Activated B cell treated with CpG ODN at 0.5 μM for 24 hours (primary cell): ENCODE data around the gene BPIFA1. TPM values are rescaled to one million over a fixed set of nuclear protein-coding genes. Genes with fewer than 3 reads are reported as not detected.

Experiments used
- ATAC-seq: fragments of 200-7000 bp; cut with Tn5 transposase; one replicate; pipeline ENCODE4 v1.10.0; 2021; ENCODE audit warnings: low read depth, mild to moderate bottlenecking, moderate library complexity
- CTCF ChIA-PET: fragments of 350-600 bp; sonication (Branson Sonifier 250); formaldehyde crosslinking; loops from one replicate; lab custom pipeline; 2021; ENCODE audit warnings: antibody characterized with exemption; lab: Charles Lee
- POLR2A ChIA-PET: fragments of 350-600 bp; sonication (Branson Sonifier 250); formaldehyde crosslinking; loops from one replicate; lab custom pipeline; 2021; ENCODE audit warnings: antibody characterized with exemption; lab: Charles Lee
- DNase-seq: peaks from one replicate; pipeline ENCODE4 v3.0.0; 2022
- H3K27ac Mint-ChIP-seq: one replicate; pipeline ENCODE4 v1.8.0; 2020; ENCODE audit warnings: mixed read lengths
- H3K27me3 Mint-ChIP-seq: one replicate; pipeline ENCODE4 v1.8.0; 2021; ENCODE audit warnings: mixed read lengths
- H3K36me3 Mint-ChIP-seq: one replicate; pipeline ENCODE4 v1.8.0; 2021; ENCODE audit warnings: low read depth, mixed read lengths
- H3K4me1 Mint-ChIP-seq: one replicate; pipeline ENCODE4 v1.8.0; 2021; ENCODE audit warnings: mixed read lengths
- H3K4me3 Mint-ChIP-seq: one replicate; pipeline ENCODE4 v1.8.0; 2020; ENCODE audit warnings: mild to moderate bottlenecking, mixed read lengths
- H3K9me3 Mint-ChIP-seq: one replicate; pipeline ENCODE4 v1.8.0; 2020; ENCODE audit warnings: mixed read lengths
- intact Hi-C: fragments of 100-400 bp; cut with micrococcal nuclease; formaldehyde crosslinking; loops from one replicate; pipeline ENCODE4 v1.15.1; 2024
- total RNA-seq: library from RNA; stranded (reverse); gene quantifications from 2 replicates; pipeline ENCODE4 v1.2.3, GENCODE V29; 2022
- TF ChIP-seq, protein P1 (sequence below): fragments of 200-600 bp; IDR thresholded peaks from one replicate; pipeline ENCODE4 v1.8.0; 2022; ENCODE audit warnings: antibody characterized with exemption, mild to moderate bottlenecking

The BPIFA1 gene
- total RNA-seq, 1 donor from 2014 or later, result not detected

DNA sequence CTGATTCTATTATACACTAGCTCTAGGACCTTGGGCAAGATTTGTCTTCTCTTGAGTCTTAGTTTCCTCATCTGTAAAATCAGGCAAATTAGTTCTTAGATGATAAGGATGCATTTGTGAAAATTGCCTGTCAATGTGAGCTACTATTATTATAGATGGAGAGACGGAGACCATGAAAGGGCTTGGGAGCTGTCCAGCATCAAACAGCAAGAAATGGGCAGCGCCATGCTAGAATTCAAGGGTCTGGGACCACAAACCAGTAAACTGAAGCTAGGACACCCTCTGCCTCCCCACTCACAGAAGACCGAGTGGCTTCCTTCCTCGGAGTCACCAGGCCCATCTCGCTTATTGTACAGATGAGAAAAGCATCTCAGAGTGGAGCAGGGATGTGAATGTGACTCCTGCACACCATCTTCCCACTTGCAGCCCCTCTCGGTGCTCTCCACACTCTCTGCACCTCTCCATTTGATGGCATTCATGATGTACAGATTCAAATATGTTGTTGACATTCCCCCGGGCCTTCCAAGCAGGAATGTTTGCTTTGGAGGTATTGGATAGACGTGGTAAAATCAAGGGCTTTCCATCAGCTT, 42.8 kb upstream of the BPIFA1 start:
- intact Hi-C loops, result no loop called here
- POLR2A ChIA-PET, result no interaction called here
- CTCF ChIA-PET, result no interaction called here
- Mint-ChIP-seq H3K27ac (no peak overlapping the region), H3K4me3 (no peak overlapping the region), H3K27me3 (peaks cover 20% of the 10 kb centered on the region), H3K4me1 (no peaks in the 10 kb centered on the region), H3K36me3 (no peaks in the 10 kb centered on the region), H3K9me3 (no peaks in the 10 kb centered on the region)
- TF ChIP-seq, protein P1, sequence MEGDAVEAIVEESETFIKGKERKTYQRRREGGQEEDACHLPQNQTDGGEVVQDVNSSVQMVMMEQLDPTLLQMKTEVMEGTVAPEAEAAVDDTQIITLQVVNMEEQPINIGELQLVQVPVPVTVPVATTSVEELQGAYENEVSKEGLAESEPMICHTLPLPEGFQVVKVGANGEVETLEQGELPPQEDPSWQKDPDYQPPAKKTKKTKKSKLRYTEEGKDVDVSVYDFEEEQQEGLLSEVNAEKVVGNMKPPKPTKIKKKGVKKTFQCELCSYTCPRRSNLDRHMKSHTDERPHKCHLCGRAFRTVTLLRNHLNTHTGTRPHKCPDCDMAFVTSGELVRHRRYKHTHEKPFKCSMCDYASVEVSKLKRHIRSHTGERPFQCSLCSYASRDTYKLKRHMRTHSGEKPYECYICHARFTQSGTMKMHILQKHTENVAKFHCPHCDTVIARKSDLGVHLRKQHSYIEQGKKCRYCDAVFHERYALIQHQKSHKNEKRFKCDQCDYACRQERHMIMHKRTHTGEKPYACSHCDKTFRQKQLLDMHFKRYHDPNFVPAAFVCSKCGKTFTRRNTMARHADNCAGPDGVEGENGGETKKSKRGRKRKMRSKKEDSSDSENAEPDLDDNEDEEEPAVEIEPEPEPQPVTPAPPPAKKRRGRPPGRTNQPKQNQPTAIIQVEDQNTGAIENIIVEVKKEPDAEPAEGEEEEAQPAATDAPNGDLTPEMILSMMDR, result no peak
- DNase-seq, result no peak
- ATAC-seq, result no peak

- ChIA-PET CTCF (no interaction called here), POLR2A (no interaction called here)
- H3K36me3 Mint-ChIP-seq, result no peaks in the 10 kb centered on the region
- H3K27me3 Mint-ChIP-seq, result peaks cover 12% of the 10 kb centered on the region
- no peaks in the 10 kb centered on the region for H3K9me3 Mint-ChIP-seq
- no peaks in the 10 kb centered on the region for H3K4me1 Mint-ChIP-seq
- no peak overlapping the region for H3K27ac Mint-ChIP-seq
- TF ChIP-seq, protein P1, result no peak
- H3K4me3 Mint-ChIP-seq, result no peak overlapping the region
- intact Hi-C loops, result no loop called here
- DNase-seq (no peak), ATAC-seq (no peak)
These were observed 36.8 kb upstream of the BPIFA1 start for GRCh38 chr20:33199026-33199425.

GRCh38 chr20:33202451-33202850, 33.3 kb upstream of the BPIFA1 start:
- no peaks in the 10 kb centered on the region for H3K9me3 Mint-ChIP-seq
- intact Hi-C loops, result no loop called here
- POLR2A ChIA-PET, result no interaction called here
- H3K27ac Mint-ChIP-seq, result no peak overlapping the region
- TF ChIP-seq, protein P1, result no peak
- no peaks in the 10 kb centered on the region for H3K4me1 Mint-ChIP-seq
- ATAC-seq (no peak), DNase-seq (no peak)
- peaks cover 11% of the 10 kb centered on the region for H3K27me3 Mint-ChIP-seq
- no peaks in the 10 kb centered on the region for H3K36me3 Mint-ChIP-seq
- CTCF ChIA-PET, result no interaction called here
- H3K4me3 Mint-ChIP-seq, result no peak overlapping the region

DNA sequence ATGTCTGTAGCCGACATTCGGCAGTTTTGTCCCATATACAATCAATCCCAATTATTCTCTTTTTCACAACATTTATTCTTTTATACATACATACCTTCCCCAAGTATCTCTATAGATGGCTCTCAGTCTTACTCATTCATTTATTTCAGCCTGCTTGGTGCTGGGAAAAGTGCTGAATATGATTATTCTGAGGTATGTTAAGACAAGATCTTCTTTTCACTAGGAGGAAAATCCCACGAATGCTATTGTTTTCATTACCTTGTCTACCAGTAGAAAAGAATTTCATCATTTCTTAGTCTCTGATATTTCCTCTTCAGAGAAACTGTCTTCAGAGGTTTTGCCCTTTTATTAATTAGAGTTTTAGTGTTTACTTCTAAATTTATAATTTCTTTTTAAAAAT, 32.4 kb upstream of the BPIFA1 start:
- DNase-seq (no peak), ATAC-seq (no peak)
- Mint-ChIP-seq H3K27me3 (peaks cover 11% of the 10 kb centered on the region), H3K4me1 (no peaks in the 10 kb centered on the region), H3K9me3 (no peaks in the 10 kb centered on the region), H3K27ac (no peak overlapping the region), H3K36me3 (no peaks in the 10 kb centered on the region), H3K4me3 (no peak overlapping the region)
- ChIA-PET CTCF (no interaction called here), POLR2A (no interaction called here)
- TF ChIP-seq, protein P1, result no peak
- intact Hi-C loops, result no loop called here

- Mint-ChIP-seq H3K4me3 (no peak overlapping the region), H3K9me3 (no peaks in the 10 kb centered on the region), H3K27me3 (peaks cover 39% of the 10 kb centered on the region), H3K36me3 (no peaks in the 10 kb centered on the region), H3K27ac (no peak overlapping the region), H3K4me1 (no peaks in the 10 kb centered on the region)
- CTCF ChIA-PET, result no interaction called here
- POLR2A ChIA-PET, result no interaction called here
- ATAC-seq (no peak), DNase-seq (no peak)
- TF ChIP-seq, protein P1, result no peak
- intact Hi-C loops, result no loop called here
These were observed 26.0 kb upstream of the BPIFA1 start for GRCh38 chr20:33209789-33210188.
